ENCODE measurements around the gene HOXD10. TPM values are rescaled to one million over a fixed set of nuclear protein-coding genes. Genes with fewer than 3 reads are reported as not detected.
A peak's percentile ranks its signal among the peaks of the same experiment; 100 is the strongest.

Gene HOXD10
- total RNA-seq, 4 donors from 2014 or later = 0.56 to 0.59 TPM; not detected in 2

GRCh38 chr2:176146101-176146500, 29.5 kb downstream of the HOXD10 start:
- peaks cover under 1% of the 10 kb centered on the region for H3K4me1 ChIP-seq
- no peak for DNase-seq (ENCODE audit: low spot score in 2 of 2)

DNA sequence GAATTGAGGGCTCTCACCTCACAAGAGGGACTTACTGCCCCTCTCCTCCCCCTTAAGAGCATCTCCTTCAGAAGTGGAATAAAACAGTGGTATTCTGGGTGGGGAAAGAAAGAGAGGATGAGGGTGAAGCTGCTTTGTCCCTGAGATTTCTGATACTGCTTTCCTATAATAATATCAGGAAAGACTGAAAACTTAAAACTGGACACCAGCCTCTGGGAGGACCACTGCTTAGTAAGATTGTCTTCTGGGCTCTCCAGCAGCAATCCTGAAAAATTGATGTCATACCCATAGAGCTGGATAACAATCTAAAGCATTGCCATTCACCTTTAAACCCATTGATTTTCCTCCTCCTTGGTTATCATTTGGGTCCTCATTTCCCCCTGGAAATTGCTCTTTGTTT, 30.1 kb downstream of the HOXD10 start:
- DNase-seq (ENCODE audit: low spot score in 2 of 2) = no peak
- TF ChIP-seq POLR2A (IDR thresholded peaks at IDR 0.05) (no peak), EP300 (IDR thresholded peaks at IDR 0.05) (no peak), POLR2AphosphoS5 (IDR thresholded peaks at IDR 0.05) (no peak)
- TF ChIP-seq, protein P1, sequence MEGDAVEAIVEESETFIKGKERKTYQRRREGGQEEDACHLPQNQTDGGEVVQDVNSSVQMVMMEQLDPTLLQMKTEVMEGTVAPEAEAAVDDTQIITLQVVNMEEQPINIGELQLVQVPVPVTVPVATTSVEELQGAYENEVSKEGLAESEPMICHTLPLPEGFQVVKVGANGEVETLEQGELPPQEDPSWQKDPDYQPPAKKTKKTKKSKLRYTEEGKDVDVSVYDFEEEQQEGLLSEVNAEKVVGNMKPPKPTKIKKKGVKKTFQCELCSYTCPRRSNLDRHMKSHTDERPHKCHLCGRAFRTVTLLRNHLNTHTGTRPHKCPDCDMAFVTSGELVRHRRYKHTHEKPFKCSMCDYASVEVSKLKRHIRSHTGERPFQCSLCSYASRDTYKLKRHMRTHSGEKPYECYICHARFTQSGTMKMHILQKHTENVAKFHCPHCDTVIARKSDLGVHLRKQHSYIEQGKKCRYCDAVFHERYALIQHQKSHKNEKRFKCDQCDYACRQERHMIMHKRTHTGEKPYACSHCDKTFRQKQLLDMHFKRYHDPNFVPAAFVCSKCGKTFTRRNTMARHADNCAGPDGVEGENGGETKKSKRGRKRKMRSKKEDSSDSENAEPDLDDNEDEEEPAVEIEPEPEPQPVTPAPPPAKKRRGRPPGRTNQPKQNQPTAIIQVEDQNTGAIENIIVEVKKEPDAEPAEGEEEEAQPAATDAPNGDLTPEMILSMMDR (IDR thresholded peaks at IDR 0.05) = no peak
- Histone ChIP-seq H3K27ac (no peak overlapping the region), H3K9me3 (no peaks in the 10 kb centered on the region), H3K36me3 (no peaks in the 10 kb centered on the region), H3K4me3 (no peak overlapping the region), H3K27me3 (peaks cover 83% of the 10 kb centered on the region), H3K4me1 (peaks cover under 1% of the 10 kb centered on the region)

More at GRCh38 chr2:176146101-176146500, 29.5 kb downstream of the HOXD10 start:
- peaks cover 78% of the 10 kb centered on the region for H3K27me3 ChIP-seq
- H3K9me3 ChIP-seq = no peaks in the 10 kb centered on the region
- WGBS = 41% methylated on average over 6 of the region's 6 CpGs
- H3K36me3 ChIP-seq = no peaks in the 10 kb centered on the region
- TF ChIP-seq POLR2AphosphoS5 (IDR thresholded peaks at IDR 0.05) (no peak), EP300 (IDR thresholded peaks at IDR 0.05) (no peak), POLR2A (IDR thresholded peaks at IDR 0.05) (no peak)
- TF ChIP-seq, protein P1 (IDR thresholded peaks at IDR 0.05) = no peak
- no peak overlapping the region for H3K27ac ChIP-seq
- H3K4me3 ChIP-seq = no peak overlapping the region

DNA sequence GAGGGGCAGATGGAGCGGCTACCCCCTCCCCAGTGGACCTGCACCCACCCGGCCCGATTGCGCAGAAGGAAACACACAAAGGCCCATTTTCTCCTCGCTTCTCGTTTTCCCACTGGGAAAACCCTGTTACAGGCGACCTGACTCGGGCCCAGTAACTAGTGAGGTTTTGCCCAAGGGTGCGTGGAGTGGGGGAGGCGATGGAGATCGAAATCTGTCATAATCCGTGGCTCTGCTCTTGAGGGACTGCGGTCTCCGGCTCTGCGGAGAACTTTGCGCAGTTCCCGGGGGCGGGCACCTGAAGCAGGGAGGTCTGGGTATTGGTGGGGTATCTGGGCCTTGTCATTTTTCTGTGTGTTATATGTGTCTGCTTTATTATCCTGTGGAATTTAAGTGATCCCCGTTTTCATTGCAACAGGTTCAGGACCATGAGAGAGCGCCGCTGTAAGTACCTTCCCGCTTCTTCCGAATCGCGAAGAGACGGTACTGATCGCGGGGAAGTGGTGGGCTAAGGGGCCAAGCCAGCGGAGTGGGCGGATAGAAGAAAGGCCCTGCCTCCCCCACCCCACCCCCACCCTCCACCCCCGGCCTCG, 30.7 kb downstream of the HOXD10 start:
- no peak for TF ChIP-seq EP300 (IDR thresholded peaks at IDR 0.05)
- TF ChIP-seq, protein P1 (IDR thresholded peaks at IDR 0.05) = no peak
- no peak for TF ChIP-seq POLR2A (IDR thresholded peaks at IDR 0.05)
- no peak for TF ChIP-seq POLR2AphosphoS5 (IDR thresholded peaks at IDR 0.05)
- H3K9me3 ChIP-seq = no peaks in the 10 kb centered on the region
- H3K4me3 ChIP-seq = no peak overlapping the region
- peaks cover 88% of the 10 kb centered on the region for H3K27me3 ChIP-seq
- 75% methylated on average over 32 of the region's 32 CpGs for WGBS
- H3K36me3 ChIP-seq = no peaks in the 10 kb centered on the region
- H3K27ac ChIP-seq = no peak overlapping the region
- peak in 1 of 2 donors; percentile 74 for DNase-seq (ENCODE audit: low spot score in 2 of 2)
- H3K4me1 ChIP-seq = peaks cover 7% of the 10 kb centered on the region

DNA sequence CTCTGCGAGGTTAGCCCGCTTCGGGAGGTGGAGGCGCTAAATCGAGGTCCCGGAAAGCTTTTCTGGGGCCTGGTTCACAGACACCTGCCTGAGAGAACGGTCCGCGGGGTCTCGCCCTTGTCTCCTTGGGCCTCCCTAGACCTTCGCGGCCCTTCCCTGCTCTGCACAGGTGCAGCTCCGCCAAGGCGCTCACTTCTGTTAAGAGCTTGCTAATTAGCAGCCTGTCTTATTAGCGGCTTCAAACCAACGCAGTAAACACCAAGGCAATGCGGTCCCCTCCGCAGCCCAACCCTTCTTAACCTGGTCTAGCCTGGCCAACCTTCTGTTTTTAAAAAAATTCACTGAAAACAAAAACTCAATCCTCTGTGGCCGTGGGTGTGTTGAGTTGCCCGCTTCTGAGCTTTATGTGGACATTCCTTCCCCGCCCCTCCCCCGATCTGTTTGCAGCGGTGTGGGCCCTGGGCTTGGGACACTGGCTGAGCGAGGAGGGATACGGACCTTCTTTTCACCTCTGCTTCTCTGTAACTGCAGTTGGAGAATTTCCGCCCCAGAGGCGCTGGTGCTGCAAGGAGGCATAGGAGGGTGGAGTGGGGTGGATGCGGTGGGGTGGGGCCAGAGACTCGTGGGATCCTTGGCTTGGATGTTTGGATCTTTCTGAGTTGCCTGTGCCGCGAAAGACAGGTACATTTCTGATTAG, 31.4 kb downstream of the HOXD10 start:
- H3K27me3 ChIP-seq = peaks cover 88% of the 10 kb centered on the region
- no peak for TF ChIP-seq POLR2A (IDR thresholded peaks at IDR 0.05)

DNA sequence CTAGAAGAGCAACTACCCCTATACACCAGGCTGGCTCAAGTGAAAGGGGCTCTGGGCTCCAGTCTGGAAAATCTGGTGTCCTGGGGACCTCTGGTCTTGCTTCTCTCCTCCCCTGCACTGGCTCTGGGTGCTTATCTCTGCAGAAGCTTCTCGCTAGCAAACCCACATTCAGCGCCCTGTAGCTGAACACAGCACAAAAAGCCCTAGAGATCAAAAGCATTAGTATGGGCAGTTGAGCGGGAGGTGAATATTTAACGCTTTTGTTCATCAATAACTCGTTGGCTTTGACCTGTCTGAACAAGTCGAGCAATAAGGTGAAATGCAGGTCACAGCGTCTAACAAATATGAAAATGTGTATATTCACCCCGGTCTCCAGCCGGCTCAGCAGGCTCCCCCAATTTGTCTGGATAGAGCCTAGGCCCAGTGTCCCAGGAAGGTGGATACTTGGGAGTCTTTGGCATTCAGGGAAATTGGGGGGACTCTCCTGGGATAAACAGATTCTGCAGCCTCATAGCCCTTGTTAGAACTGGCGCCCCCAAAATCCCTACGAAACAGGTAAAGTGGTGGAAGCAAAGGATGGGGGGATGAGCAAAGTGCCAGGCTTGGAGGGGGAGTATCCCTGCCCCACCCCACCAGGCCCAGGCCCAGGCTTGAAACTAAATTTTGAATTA, 32.3 kb downstream of the HOXD10 start:
- TF ChIP-seq POLR2A (IDR thresholded peaks at IDR 0.05) = no peak
- TF ChIP-seq EP300 (IDR thresholded peaks at IDR 0.05) = no peak
- TF ChIP-seq POLR2AphosphoS5 (IDR thresholded peaks at IDR 0.05) = no peak
- TF ChIP-seq, protein P1 (IDR thresholded peaks at IDR 0.05) = no peak

More for the DNA sequence above, 31.4 kb downstream of the HOXD10 start:
- peaks cover 2% of the 10 kb centered on the region for H3K36me3 ChIP-seq
- no peaks in the 10 kb centered on the region for H3K9me3 ChIP-seq
- DNase-seq (ENCODE audit: low spot score in 2 of 2) = peak; percentile 55 to 76
- 55% methylated on average over 30 of the region's 31 CpGs for WGBS
- H3K27ac ChIP-seq = no peak overlapping the region
- peaks cover 8% of the 10 kb centered on the region for H3K4me1 ChIP-seq
- no peak overlapping the region for H3K4me3 ChIP-seq

More for the DNA sequence above, 32.3 kb downstream of the HOXD10 start:
- H3K36me3 ChIP-seq = peaks cover 6% of the 10 kb centered on the region
- H3K4me1 ChIP-seq = peaks cover 8% of the 10 kb centered on the region
- no peak overlapping the region for H3K27ac ChIP-seq
- no peaks in the 10 kb centered on the region for H3K9me3 ChIP-seq
- DNase-seq (ENCODE audit: low spot score in 2 of 2) = no peak
- H3K4me3 ChIP-seq = no peak overlapping the region
- H3K27me3 ChIP-seq = peaks cover 87% of the 10 kb centered on the region
- WGBS = 67% methylated on average over 11 of the region's 11 CpGs

All from suprapubic skin (tissue), 4 donors.